CD4-positive, CD25-positive, alpha-beta regulatory T cell (primary cell): Measurements from ENCODE around the gene HDAC9. TPM values are rescaled to one million over a fixed set of nuclear protein-coding genes. Genes with fewer than 3 reads are reported as not detected.

Source experiments
- ATAC-seq, 2 donors: fragments of 150-1000 bp; cut with Tn5 transposase; one replicate each; pipeline ENCODE4 v1.10.0; 2021; ENCODE audit warnings: low read depth in 2 of 2, moderate number of reproducible peaks in 2 of 2, moderate library complexity in 1 of 2
- DNase-seq, 3 donors: peaks; one replicate each; pipeline versions ENCODE4 v3.0.0 to v3.0.0-alpha.2; 2012 to 2022; ENCODE audit warnings: mixed read lengths in 1 of 3
- H3K27ac ChIP-seq: one replicate; pipeline ENCODE4 v1.7.0; 2013; ENCODE audit warnings: mild to moderate bottlenecking, low read length; ENCODE audit not compliant: insufficient read depth, poor library complexity, severe bottlenecking
- H3K27me3 ChIP-seq: one replicate; pipeline ENCODE4 v1.7.0; 2013; ENCODE audit warnings: low read length; ENCODE audit not compliant: control insufficient read depth, insufficient read depth
- H3K36me3 ChIP-seq: one replicate; pipeline ENCODE4 v1.7.0; 2013; ENCODE audit warnings: mild to moderate bottlenecking, low read length, moderate library complexity; ENCODE audit not compliant: control insufficient read depth, insufficient read depth
- H3K4me1 ChIP-seq: 2 replicates; pipeline ENCODE4 v1.7.0; 2013; ENCODE audit warnings: mild to moderate bottlenecking, low read length; ENCODE audit not compliant: insufficient read depth, control insufficient read depth, poor library complexity, severe bottlenecking
- H3K4me3 ChIP-seq: one replicate; pipeline ENCODE4 v1.7.0; 2013; ENCODE audit warnings: low read depth, mild to moderate bottlenecking, low read length, moderate library complexity
- H3K9me3 ChIP-seq, 2 experiments: 1 replicate in 1 of 2; 2 replicates in 1 of 2; pipeline ENCODE4 v1.7.0; 2013; ENCODE audit warnings: low read length in 2 of 2, mild to moderate bottlenecking in 1 of 2, moderate library complexity in 1 of 2; ENCODE audit not compliant: control insufficient read depth in 2 of 2
- H3K27ac Mint-ChIP-seq, 3 donors: one replicate each; pipeline ENCODE4 v1.8.0; 2020 to 2022; ENCODE audit warnings: mild to moderate bottlenecking in 3 of 3, mixed read lengths in 3 of 3, moderate library complexity in 2 of 3
- H3K27me3 Mint-ChIP-seq: one replicate; pipeline ENCODE4 v1.8.0; 2022; ENCODE audit warnings: mild to moderate bottlenecking, mixed read lengths
- H3K36me3 Mint-ChIP-seq: one replicate; pipeline ENCODE4 v1.8.0; 2020; ENCODE audit warnings: mixed read lengths
- H3K4me1 Mint-ChIP-seq, 4 donors: one replicate each; pipeline ENCODE4 v1.8.0; 2020 to 2022; ENCODE audit warnings: mixed read lengths in 4 of 4, mild to moderate bottlenecking in 1 of 4
- H3K4me3 Mint-ChIP-seq, 4 donors: one replicate each; pipeline ENCODE4 v1.8.0; 2020 to 2022; ENCODE audit warnings: mild to moderate bottlenecking in 4 of 4, mixed read lengths in 4 of 4, moderate library complexity in 3 of 4
- H3K9me3 Mint-ChIP-seq, 7 donors: one replicate each; pipeline ENCODE4 v1.8.0; 2020 to 2022; ENCODE audit warnings: mixed read lengths in 7 of 7, mild to moderate bottlenecking in 3 of 7, moderate library complexity in 2 of 7
- polyA plus RNA-seq, 4 donors: library from polyadenylated mRNA; unstranded; fragments of 300-500 nt; fragmentation: Illumina TruSeq; gene quantifications; one replicate each; pipeline ENCODE4 v1.2.3, GENCODE V29; 2021
- total RNA-seq: library from RNA; stranded (reverse); gene quantifications from one replicate; pipeline ENCODE4 v1.2.3, GENCODE V29; 2022

HDAC9 gene
- total and polyA plus RNA-seq, 5 donors from 2014 or later = 4.1 to 23.7 (median 10.4) TPM

- peak overlapping the region in 2 of 4 donors; percentile 19 to 72 for H3K4me3 Mint-ChIP-seq
- DNase-seq = no peak
- H3K27ac ChIP-seq = no peak overlapping the region
- no peak for ATAC-seq
- H3K27me3 ChIP-seq = no peaks in the 10 kb centered on the region
- no peak overlapping the region for H3K4me3 ChIP-seq
- peaks cover 0 to 3% (median 0%) of the 10 kb centered on the region in 7 donors for H3K9me3 Mint-ChIP-seq
- H3K27me3 Mint-ChIP-seq = no peaks in the 10 kb centered on the region
- no peaks in the 10 kb centered on the region for H3K36me3 Mint-ChIP-seq
- peaks cover 3% of the 10 kb centered on the region for H3K4me1 ChIP-seq
- peak overlapping the region in 1 of 3 donors; percentile 22 for H3K27ac Mint-ChIP-seq
- no peaks in the 10 kb centered on the region for H3K9me3 ChIP-seq
- peaks cover 0 to 13% (median 7%) of the 10 kb centered on the region in 4 donors for H3K4me1 Mint-ChIP-seq
- H3K36me3 ChIP-seq = no peaks in the 10 kb centered on the region
Observed at GRCh38 chr7:18505870-18506460, 10.4 kb downstream of the HDAC9 start.

GRCh38 chr7:18508443-18509427, 13.2 kb downstream of the HDAC9 start:
- DNase-seq = peak in 1 of 3 donors; percentile 26
- Histone ChIP-seq H3K36me3 (no peaks in the 10 kb centered on the region), H3K4me3 (peak overlapping the region; percentile 16), H3K9me3 (no peaks in the 10 kb centered on the region), H3K4me1 (no peaks in the 10 kb centered on the region), H3K27ac (peak overlapping the region; percentile 65), H3K27me3 (no peaks in the 10 kb centered on the region)
- H3K4me1 Mint-ChIP-seq = peaks cover 0 to 10% (median 5%) of the 10 kb centered on the region in 4 donors
- H3K27me3 Mint-ChIP-seq = no peaks in the 10 kb centered on the region
- peaks cover 0 to 3% (median 0%) of the 10 kb centered on the region in 7 donors for H3K9me3 Mint-ChIP-seq
- peak overlapping the region; percentile 26 to 64 (median 62) for H3K4me3 Mint-ChIP-seq
- H3K36me3 Mint-ChIP-seq = no peaks in the 10 kb centered on the region
- peak overlapping the region in 2 of 3 donors; percentile 48 to 69 for H3K27ac Mint-ChIP-seq
- peak; percentile 35 to 64 for ATAC-seq

GRCh38 chr7:18509481-18509880, 13.9 kb downstream of the HDAC9 start:
- H3K27me3 Mint-ChIP-seq = no peaks in the 10 kb centered on the region
- H3K9me3 Mint-ChIP-seq = peaks cover 0 to 3% (median 0%) of the 10 kb centered on the region in 7 donors
- no peaks in the 10 kb centered on the region for H3K27me3 ChIP-seq
- H3K4me1 ChIP-seq = no peaks in the 10 kb centered on the region
- H3K36me3 Mint-ChIP-seq = no peaks in the 10 kb centered on the region
- peak overlapping the region; percentile 16 for H3K4me3 ChIP-seq
- H3K36me3 ChIP-seq = no peaks in the 10 kb centered on the region
- DNase-seq = no peak
- no peaks in the 10 kb centered on the region for H3K9me3 ChIP-seq
- H3K4me1 Mint-ChIP-seq = peaks cover 0 to 10% (median 6%) of the 10 kb centered on the region in 4 donors
- peak overlapping the region; percentile 65 for H3K27ac ChIP-seq
- H3K4me3 Mint-ChIP-seq = peak overlapping the region; percentile 2 to 63 (median 54)
- peak overlapping the region in 2 of 3 donors; percentile 69 to 84 for H3K27ac Mint-ChIP-seq
- no peak for ATAC-seq

GRCh38 chr7:18511351-18512140, 16.0 kb downstream of the HDAC9 start:
- no peak for ATAC-seq

GRCh38 chr7:18513343-18513742, 17.8 kb downstream of the HDAC9 start:
- H3K27me3 ChIP-seq = no peaks in the 10 kb centered on the region
- no peak overlapping the region for H3K27ac Mint-ChIP-seq
- H3K27ac ChIP-seq = no peak overlapping the region
- no peaks in the 10 kb centered on the region for H3K9me3 ChIP-seq
- H3K9me3 Mint-ChIP-seq = peaks cover 0 to 1% (median 0%) of the 10 kb centered on the region in 7 donors
- peaks cover 0 to 8% (median under 1%) of the 10 kb centered on the region in 4 donors for H3K4me1 Mint-ChIP-seq
- ATAC-seq (no peak), DNase-seq (no peak)
- no peaks in the 10 kb centered on the region for H3K36me3 ChIP-seq
- H3K4me3 ChIP-seq = no peak overlapping the region
- H3K4me3 Mint-ChIP-seq = peak overlapping the region in 1 of 4 donors; percentile 5
- H3K27me3 Mint-ChIP-seq = no peaks in the 10 kb centered on the region
- no peaks in the 10 kb centered on the region for H3K4me1 ChIP-seq
- H3K36me3 Mint-ChIP-seq = no peaks in the 10 kb centered on the region

More at GRCh38 chr7:18511351-18512140, 16.0 kb downstream of the HDAC9 start:
- Mint-ChIP-seq H3K9me3 (peaks cover 0 to 1% (median 0%) of the 10 kb centered on the region in 7 donors), H3K36me3 (no peaks in the 10 kb centered on the region), H3K27me3 (no peaks in the 10 kb centered on the region), H3K27ac (peak overlapping the region in 1 of 3 donors; percentile 70), H3K4me1 (peaks cover 0 to 8% (median under 1%) of the 10 kb centered on the region in 4 donors), H3K4me3 (peak overlapping the region in 2 of 4 donors; percentile 8 to 16)
- Histone ChIP-seq H3K4me3 (no peak overlapping the region), H3K4me1 (no peaks in the 10 kb centered on the region), H3K9me3 (no peaks in the 10 kb centered on the region), H3K36me3 (no peaks in the 10 kb centered on the region), H3K27me3 (no peaks in the 10 kb centered on the region), H3K27ac (no peak overlapping the region)
- no peak for DNase-seq

- Mint-ChIP-seq H3K36me3 (no peaks in the 10 kb centered on the region), H3K27me3 (no peaks in the 10 kb centered on the region), H3K4me1 (peaks cover 0 to 3% (median under 1%) of the 10 kb centered on the region in 4 donors), H3K9me3 (peaks cover 0 to 2% (median 0%) of the 10 kb centered on the region in 7 donors), H3K27ac (no peak overlapping the region), H3K4me3 (no peak overlapping the region)
- Histone ChIP-seq H3K36me3 (no peaks in the 10 kb centered on the region), H3K4me1 (no peaks in the 10 kb centered on the region), H3K4me3 (no peak overlapping the region), H3K9me3 (no peaks in the 10 kb centered on the region), H3K27ac (no peak overlapping the region), H3K27me3 (no peaks in the 10 kb centered on the region)
- ATAC-seq (no peak), DNase-seq (no peak)
Observed at GRCh38 chr7:18515067-18515466, 19.5 kb downstream of the HDAC9 start.

GRCh38 chr7:18517646-18518045, 22.1 kb downstream of the HDAC9 start:
- Mint-ChIP-seq H3K4me3 (peak overlapping the region in 1 of 4 donors; percentile 60), H3K36me3 (no peaks in the 10 kb centered on the region), H3K27me3 (no peaks in the 10 kb centered on the region), H3K4me1 (peaks cover 0 to 7% (median 3%) of the 10 kb centered on the region in 4 donors), H3K9me3 (peaks cover 0 to 3% (median 0%) of the 10 kb centered on the region in 7 donors), H3K27ac (peak overlapping the region in 1 of 3 donors; percentile 22)
- no peaks in the 10 kb centered on the region for H3K36me3 ChIP-seq
- DNase-seq (no peak), ATAC-seq (no peak)
- H3K27ac ChIP-seq = no peak overlapping the region
- H3K4me1 ChIP-seq = no peaks in the 10 kb centered on the region
- no peaks in the 10 kb centered on the region for H3K27me3 ChIP-seq
- H3K4me3 ChIP-seq = no peak overlapping the region
- no peaks in the 10 kb centered on the region for H3K9me3 ChIP-seq
